SU-DHL-6 (cell line): ENCODE data around the gene ATP6V1G2.
A peak's percentile ranks its signal among the peaks of the same experiment; 100 is the strongest.

Source experiments
- H2AFZ ChIP-seq: fragments of 200-600 bp; sonication (generic); 2 replicates; pipeline ENCODE4 v1.6.1; 2014; ENCODE audit warnings: low read depth, mild to moderate bottlenecking, moderate library complexity, mixed read lengths, antibody characterized with exemption, low read length; ENCODE audit not compliant: severe bottlenecking
- H3F3A ChIP-seq: fragments of 200-600 bp; shearing (Covaris generic); 2 replicates; pipeline ENCODE4 v1.6.0; 2016; ENCODE audit warnings: antibody characterized with exemption, mild to moderate bottlenecking; ENCODE audit not compliant: insufficient read depth
- H3K27ac ChIP-seq: fragments of 200-600 bp; sonication (generic); 2 replicates; pipeline ENCODE4 v1.5.1; 2016; ENCODE audit warnings: low read depth, mild to moderate bottlenecking, low read length, moderate library complexity, mixed read lengths
- H3K27me3 ChIP-seq: fragments of 200-600 bp; sonication (generic), shearing (Covaris generic); 2 replicates; pipeline ENCODE4 v1.6.0; 2014; ENCODE audit warnings: mild to moderate bottlenecking, low read length
- H3K36me3 ChIP-seq: fragments of 200-600 bp; sonication (generic); 2 replicates; pipeline ENCODE4 v1.6.1; 2014; ENCODE audit warnings: mild to moderate bottlenecking, low read length, mixed read lengths
- H3K4me2 ChIP-seq: fragments of 300-600, 200-600 bp; shearing (Covaris generic), sonication (generic); 2 replicates; pipeline ENCODE4 v1.6.0; 2014; ENCODE audit warnings: low read length, low read depth, mild to moderate bottlenecking; ENCODE audit not compliant: poor library complexity, severe bottlenecking
- H3K4me3 ChIP-seq: fragments of 200-600 bp; sonication (generic); 2 replicates; pipeline ENCODE4 v1.5.1; 2014; ENCODE audit warnings: antibody characterized with exemption, low read length, mild to moderate bottlenecking, mixed read lengths; ENCODE audit not compliant: insufficient read depth, poor library complexity, severe bottlenecking
- H3K79me2 ChIP-seq: fragments of 200-600 bp; sonication (generic); 2 replicates; pipeline ENCODE4 v1.6.1; 2014; ENCODE audit warnings: mild to moderate bottlenecking, low read length, moderate library complexity; ENCODE audit not compliant: insufficient read depth
- H3K9ac ChIP-seq: fragments of 200-600 bp; sonication (generic); 2 replicates; pipeline ENCODE4 v1.7.0; 2014; ENCODE audit warnings: mild to moderate bottlenecking, low read length
- H3K9me2 ChIP-seq: fragments of 200-600 bp; sonication (generic); replicated peaks from 2 replicates; pipeline ENCODE4 v1.6.1; 2014; ENCODE audit warnings: low read length; ENCODE audit not compliant: insufficient read depth
- H3K9me3 ChIP-seq: fragments of 200-600 bp; sonication (generic); 2 replicates; pipeline ENCODE4 v1.6.1; 2014; ENCODE audit warnings: low read length, mixed read lengths; ENCODE audit not compliant: insufficient read depth
- H4K20me1 ChIP-seq: fragments of 200-600 bp; sonication (generic); 2 replicates; pipeline ENCODE4 v1.6.1; 2014; ENCODE audit warnings: low read depth, mild to moderate bottlenecking, antibody characterized with exemption, low read length, moderate library complexity, mixed read lengths
- EZH2phosphoT487 ChIP-seq: fragments of 200-600 bp; sonication (generic), shearing (Covaris generic); conservative IDR thresholded peaks from 2 replicates; pipeline ENCODE4 v1.6.1; 2018; ENCODE audit warnings: mild to moderate bottlenecking, antibody characterized with exemption, low read length, moderate library complexity, mixed read lengths
- TF ChIP-seq, protein P1 (sequence below): fragments of 200-600 bp; sonication (generic); IDR thresholded peaks from one replicate; pipeline ENCODE4 v1.5.1; 2017; ENCODE audit warnings: antibody characterized with exemption, mild to moderate bottlenecking, low read length, moderate library complexity; ENCODE audit not compliant: insufficient read depth, poor library complexity, severe bottlenecking

The ATP6V1G2 gene

GRCh38 chr6:31544676-31545075, 1.7 kb downstream of the ATP6V1G2 start:
- no peaks in the 10 kb centered on the region for H3K9me3 ChIP-seq
- peaks cover 46% of the 10 kb centered on the region for H3F3A ChIP-seq
- H3K36me3 ChIP-seq, result peaks cover 16% of the 10 kb centered on the region
- H3K9me2 ChIP-seq, result no peaks in the 10 kb centered on the region
- H2AFZ ChIP-seq, result no peak overlapping the region
- peaks cover 33% of the 10 kb centered on the region for H3K79me2 ChIP-seq
- peaks cover 13% of the 10 kb centered on the region for H4K20me1 ChIP-seq
- H3K9ac ChIP-seq, result no peak overlapping the region
- H3K4me3 ChIP-seq, result no peak overlapping the region
- no peak overlapping the region for H3K4me2 ChIP-seq
- H3K27me3 ChIP-seq, result no peaks in the 10 kb centered on the region
- no peak for TF ChIP-seq EZH2phosphoT487
- TF ChIP-seq, protein P1, sequence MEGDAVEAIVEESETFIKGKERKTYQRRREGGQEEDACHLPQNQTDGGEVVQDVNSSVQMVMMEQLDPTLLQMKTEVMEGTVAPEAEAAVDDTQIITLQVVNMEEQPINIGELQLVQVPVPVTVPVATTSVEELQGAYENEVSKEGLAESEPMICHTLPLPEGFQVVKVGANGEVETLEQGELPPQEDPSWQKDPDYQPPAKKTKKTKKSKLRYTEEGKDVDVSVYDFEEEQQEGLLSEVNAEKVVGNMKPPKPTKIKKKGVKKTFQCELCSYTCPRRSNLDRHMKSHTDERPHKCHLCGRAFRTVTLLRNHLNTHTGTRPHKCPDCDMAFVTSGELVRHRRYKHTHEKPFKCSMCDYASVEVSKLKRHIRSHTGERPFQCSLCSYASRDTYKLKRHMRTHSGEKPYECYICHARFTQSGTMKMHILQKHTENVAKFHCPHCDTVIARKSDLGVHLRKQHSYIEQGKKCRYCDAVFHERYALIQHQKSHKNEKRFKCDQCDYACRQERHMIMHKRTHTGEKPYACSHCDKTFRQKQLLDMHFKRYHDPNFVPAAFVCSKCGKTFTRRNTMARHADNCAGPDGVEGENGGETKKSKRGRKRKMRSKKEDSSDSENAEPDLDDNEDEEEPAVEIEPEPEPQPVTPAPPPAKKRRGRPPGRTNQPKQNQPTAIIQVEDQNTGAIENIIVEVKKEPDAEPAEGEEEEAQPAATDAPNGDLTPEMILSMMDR, result no peak
- H3K27ac ChIP-seq, result no peak overlapping the region

DNA sequence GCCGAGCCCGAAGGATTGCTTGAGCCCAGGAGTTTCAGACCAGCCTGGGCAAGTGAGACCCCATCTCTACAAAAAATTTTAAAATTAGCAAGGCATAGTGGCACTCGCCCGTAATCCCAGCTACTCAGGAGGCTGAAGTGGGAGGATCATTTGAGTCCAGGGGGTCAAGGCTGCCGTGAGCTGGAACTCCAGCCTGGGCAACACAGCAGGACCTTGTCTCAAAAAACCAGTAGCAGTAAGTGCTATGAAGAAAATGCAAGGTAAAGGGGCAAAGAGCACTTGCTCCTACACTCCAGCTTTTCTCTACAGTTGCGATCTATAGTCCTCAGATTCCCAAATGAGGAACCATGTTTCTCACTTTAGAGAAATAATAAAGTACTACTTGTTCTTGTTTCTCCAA, 2.8 kb downstream of the ATP6V1G2 start:
- Histone ChIP-seq H3K9me2 (no peaks in the 10 kb centered on the region), H3K4me3 (no peak overlapping the region), H3K9ac (no peak overlapping the region; the same call in 1 of the 2 replicates), H2AFZ (no peak overlapping the region), H3K9me3 (no peaks in the 10 kb centered on the region), H3K27me3 (no peaks in the 10 kb centered on the region), H4K20me1 (peaks cover 23% of the 10 kb centered on the region), H3K36me3 (peaks cover 23% of the 10 kb centered on the region), H3F3A (peaks cover 44% of the 10 kb centered on the region), H3K27ac (no peak overlapping the region), H3K79me2 (peaks cover 42% of the 10 kb centered on the region), H3K4me2 (no peak overlapping the region)
- TF ChIP-seq, protein P1, result no peak
- TF ChIP-seq EZH2phosphoT487, result no peak

- H3K4me3 ChIP-seq, result peak within 1 kb of the TSS; percentile 66
- peaks cover 38% of the 10 kb centered on the region for H3K36me3 ChIP-seq
- H3K79me2 ChIP-seq, result peaks cover 49% of the 10 kb centered on the region
- TF ChIP-seq EZH2phosphoT487, result no peak
- TF ChIP-seq, protein P1, result no peak
- H3K9ac ChIP-seq, result peak within 1 kb of the TSS; percentile 79
- no peaks in the 10 kb centered on the region for H3K27me3 ChIP-seq
- peak within 1 kb of the TSS; percentile 83 for H3K4me2 ChIP-seq
- H3K9me2 ChIP-seq, result no peaks in the 10 kb centered on the region
- H3K9me3 ChIP-seq, result no peaks in the 10 kb centered on the region
- peaks cover 36% of the 10 kb centered on the region for H3F3A ChIP-seq
- H4K20me1 ChIP-seq, result peaks cover 31% of the 10 kb centered on the region
- H3K27ac ChIP-seq, result peak within 1 kb of the TSS; percentile 83
- H2AFZ ChIP-seq, result peak within 1 kb of the TSS; percentile 42
Measured at GRCh38 chr6:31541658-31542521, 4.5 kb downstream of the ATP6V1G2 start, which contains the start of gene DDX39B. DDX39B (minus strand) TSS chr6:31542003; CDS start chr6:31540532, 1,471 bp downstream.
